NT2/D1 (cell line): Measurements from ENCODE around the gene ASNSD1.

Source experiments
- SUZ12 ChIP-seq: IDR thresholded peaks from 2 replicates; pipeline ENCODE4 v1.6.1; 2011; ENCODE audit not compliant: insufficient read length, insufficient read depth; ENCODE audit errors: extremely low read depth
- YY1 ChIP-seq: IDR thresholded peaks from 2 replicates; pipeline ENCODE4 v1.6.1; 2011; ENCODE audit not compliant: insufficient read length, insufficient read depth
- ZNF274 ChIP-seq: IDR thresholded peaks from 2 replicates; pipeline ENCODE4 v1.6.1; 2011; ENCODE audit warnings: mild to moderate bottlenecking, low read depth, low read length

- TF ChIP-seq YY1 (no peak), SUZ12 (no peak), ZNF274 (no peak)
These were observed 10.0 kb upstream of the ASNSD1 start for GRCh38 chr2:189651284-189651683.
